Panc1 (cell line): Measurements from ENCODE around the gene BUB1. TPM values are rescaled to one million over a fixed set of nuclear protein-coding genes. Genes with fewer than 3 reads are reported as not detected.

Experiments used
- ATAC-seq: fragments of 200-7000 bp; cut with Tn5 transposase; 2 replicates; pipeline ENCODE4 v1.9.1; 2020; ENCODE audit warnings: mild to moderate bottlenecking, moderate library complexity
- BruUV-seq: library from RNA; stranded (reverse); fragments of 400-500 nt; replicated peaks from 2 replicates; lab custom pipeline; 2021; lab: Mats Ljungman, UMichigan
- CTCF ChIA-PET: fragments of 300-600 bp; sonication (Branson Sonifier 250); formaldehyde crosslinking; loops from one replicate; lab custom pipeline; 2022; ENCODE audit warnings: antibody characterized with exemption; lab: Charles Lee
- POLR2A ChIA-PET: fragments of 300-600 bp; sonication (Branson Sonifier 250); formaldehyde crosslinking; loops from one replicate; lab custom pipeline; 2022; ENCODE audit warnings: antibody characterized with exemption; lab: Charles Lee
- DNase-seq: peaks from one replicate; pipeline ENCODE4 v3.0.0-alpha.2; 2010; ENCODE audit warnings: low read depth, low spot score
- H3K27ac ChIP-seq: 2 replicates; pipeline ENCODE4 v1.5.1; 2011; ENCODE audit warnings: mild to moderate bottlenecking, low read length, inconsistent platforms
- H3K27me3 ChIP-seq: fragments of 200-500 bp; sonication (Bioruptor generic); 2 replicates; pipeline ENCODE4 v1.6.0; 2014; ENCODE audit warnings: low read length, inconsistent platforms; ENCODE audit not compliant: control insufficient read depth, insufficient read depth
- H3K36me3 ChIP-seq: fragments of 200-500 bp; sonication (Bioruptor generic); 2 replicates; pipeline ENCODE4 v1.5.1; 2014; ENCODE audit warnings: inconsistent platforms, mild to moderate bottlenecking, low read length, moderate library complexity; ENCODE audit not compliant: control insufficient read depth, insufficient read depth
- H3K4me1 ChIP-seq: 2 replicates; pipeline ENCODE4 v1.5.1; 2011; ENCODE audit warnings: inconsistent platforms, mild to moderate bottlenecking, low read length, moderate library complexity; ENCODE audit not compliant: control insufficient read depth, insufficient read depth
- H3K4me3 ChIP-seq, 2 experiments: 2 replicates each; pipeline ENCODE4 v1.5.1; 2011 to 2012; ENCODE audit warnings: low read depth in 2 of 2, low read length in 2 of 2, mild to moderate bottlenecking in 2 of 2, inconsistent platforms in 1 of 2, moderate library complexity in 1 of 2
- H3K9me3 ChIP-seq: fragments of 200-500 bp; sonication (Bioruptor generic); 2 replicates; pipeline ENCODE4 v1.5.1; 2014; ENCODE audit warnings: low read depth, mild to moderate bottlenecking, inconsistent platforms, low read length, moderate library complexity; ENCODE audit not compliant: control insufficient read depth, insufficient read depth
- POLR2AphosphoS5 ChIP-seq: IDR thresholded peaks from 2 replicates; pipeline ENCODE4 v1.6.1; 2012; ENCODE audit warnings: mild to moderate bottlenecking, low read depth, low read length, moderate library complexity
- SIN3A ChIP-seq: IDR thresholded peaks from 2 replicates; pipeline ENCODE4 v1.6.1; 2012; ENCODE audit warnings: low read depth, mild to moderate bottlenecking, low read length, moderate library complexity, borderline replicate concordance; ENCODE audit not compliant: insufficient read depth
- TCF7L2 ChIP-seq: IDR thresholded peaks from 2 replicates; pipeline ENCODE4 v1.6.1; 2011; ENCODE audit warnings: mild to moderate bottlenecking, low read depth, low read length, inconsistent platforms
- in situ Hi-C: cut with HindIII; loops from 2 replicates; pipeline ENCODE4 v1.10.0; 2016; ENCODE audit warnings: low sequenced_read_pairs, low pct_unique_long_range_greater_than_20kb
- intact Hi-C: fragments of 100-400 bp; cut with micrococcal nuclease; formaldehyde crosslinking; loops from one replicate; pipeline ENCODE4 v1.10.0; 2022; ENCODE audit not compliant: unreplicated experiment
- total RNA-seq: library from RNA; stranded (reverse); gene quantifications from one replicate; pipeline ENCODE4 v1.2.1, GENCODE V29; 2021; ENCODE audit not compliant: unreplicated experiment
- TF ChIP-seq, protein P1 (sequence below): fragments of 450-650 bp; IDR thresholded peaks from 2 replicates; pipeline ENCODE4 v1.5.1; 2017; ENCODE audit warnings: mild to moderate bottlenecking
- TF ChIP-seq, protein P2 (sequence below), 2 experiments: IDR thresholded peaks; 2 replicates each; pipeline ENCODE4 v1.6.1; 2011 to 2012; ENCODE audit warnings: low read depth in 2 of 2, control low read depth in 1 of 2, low read length in 1 of 2, mild to moderate bottlenecking in 1 of 2, moderate library complexity in 1 of 2; ENCODE audit not compliant: insufficient read depth in 1 of 2

The BUB1 gene
- total RNA-seq, 1 experiment from 2014 or later = 91.2 TPM

DNA sequence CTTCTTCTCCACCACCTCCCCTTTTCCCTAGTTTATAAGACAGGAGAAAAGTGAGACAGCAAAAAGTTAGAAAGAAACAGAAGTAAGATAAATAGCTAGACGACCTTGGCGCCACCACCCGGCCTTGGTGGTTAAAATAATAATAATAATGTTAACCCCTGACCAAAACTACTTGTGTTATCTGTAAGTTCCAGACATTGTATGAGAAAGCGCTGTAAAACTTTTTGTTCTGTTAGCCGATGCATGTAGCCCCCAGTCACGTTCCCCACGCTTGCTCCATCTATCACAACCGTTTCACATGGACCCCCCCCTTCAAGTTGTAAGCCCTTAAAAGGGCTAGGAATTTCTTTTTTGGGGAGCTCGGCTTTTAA lies 1.5 kb upstream of the BUB1 start:
- POLR2A ChIA-PET = no interaction called here
- Histone ChIP-seq H3K27ac (peak overlapping the region; percentile 99), H3K27me3 (no peaks in the 10 kb centered on the region), H3K4me3 (peak overlapping the region in 1 of 2 experiments; percentile 88; a peak in 1 of 4 replicates), H3K36me3 (peaks cover 7% of the 10 kb centered on the region), H3K9me3 (no peaks in the 10 kb centered on the region), H3K4me1 (peaks cover 30% of the 10 kb centered on the region)
- in situ Hi-C loops (no loop called here), intact Hi-C loops (loop anchor here (5.0 kb wide), 1 partner anchor 73 kb away; no protein-coding TSS in a partner anchor)
- DNase-seq (no peak), ATAC-seq (no peak)
- TF ChIP-seq TCF7L2 = no peak
- TF ChIP-seq POLR2AphosphoS5 = no peak
- TF ChIP-seq SIN3A = no peak
- TF ChIP-seq, protein P1, sequence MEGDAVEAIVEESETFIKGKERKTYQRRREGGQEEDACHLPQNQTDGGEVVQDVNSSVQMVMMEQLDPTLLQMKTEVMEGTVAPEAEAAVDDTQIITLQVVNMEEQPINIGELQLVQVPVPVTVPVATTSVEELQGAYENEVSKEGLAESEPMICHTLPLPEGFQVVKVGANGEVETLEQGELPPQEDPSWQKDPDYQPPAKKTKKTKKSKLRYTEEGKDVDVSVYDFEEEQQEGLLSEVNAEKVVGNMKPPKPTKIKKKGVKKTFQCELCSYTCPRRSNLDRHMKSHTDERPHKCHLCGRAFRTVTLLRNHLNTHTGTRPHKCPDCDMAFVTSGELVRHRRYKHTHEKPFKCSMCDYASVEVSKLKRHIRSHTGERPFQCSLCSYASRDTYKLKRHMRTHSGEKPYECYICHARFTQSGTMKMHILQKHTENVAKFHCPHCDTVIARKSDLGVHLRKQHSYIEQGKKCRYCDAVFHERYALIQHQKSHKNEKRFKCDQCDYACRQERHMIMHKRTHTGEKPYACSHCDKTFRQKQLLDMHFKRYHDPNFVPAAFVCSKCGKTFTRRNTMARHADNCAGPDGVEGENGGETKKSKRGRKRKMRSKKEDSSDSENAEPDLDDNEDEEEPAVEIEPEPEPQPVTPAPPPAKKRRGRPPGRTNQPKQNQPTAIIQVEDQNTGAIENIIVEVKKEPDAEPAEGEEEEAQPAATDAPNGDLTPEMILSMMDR = no peak
- TF ChIP-seq, protein P2, sequence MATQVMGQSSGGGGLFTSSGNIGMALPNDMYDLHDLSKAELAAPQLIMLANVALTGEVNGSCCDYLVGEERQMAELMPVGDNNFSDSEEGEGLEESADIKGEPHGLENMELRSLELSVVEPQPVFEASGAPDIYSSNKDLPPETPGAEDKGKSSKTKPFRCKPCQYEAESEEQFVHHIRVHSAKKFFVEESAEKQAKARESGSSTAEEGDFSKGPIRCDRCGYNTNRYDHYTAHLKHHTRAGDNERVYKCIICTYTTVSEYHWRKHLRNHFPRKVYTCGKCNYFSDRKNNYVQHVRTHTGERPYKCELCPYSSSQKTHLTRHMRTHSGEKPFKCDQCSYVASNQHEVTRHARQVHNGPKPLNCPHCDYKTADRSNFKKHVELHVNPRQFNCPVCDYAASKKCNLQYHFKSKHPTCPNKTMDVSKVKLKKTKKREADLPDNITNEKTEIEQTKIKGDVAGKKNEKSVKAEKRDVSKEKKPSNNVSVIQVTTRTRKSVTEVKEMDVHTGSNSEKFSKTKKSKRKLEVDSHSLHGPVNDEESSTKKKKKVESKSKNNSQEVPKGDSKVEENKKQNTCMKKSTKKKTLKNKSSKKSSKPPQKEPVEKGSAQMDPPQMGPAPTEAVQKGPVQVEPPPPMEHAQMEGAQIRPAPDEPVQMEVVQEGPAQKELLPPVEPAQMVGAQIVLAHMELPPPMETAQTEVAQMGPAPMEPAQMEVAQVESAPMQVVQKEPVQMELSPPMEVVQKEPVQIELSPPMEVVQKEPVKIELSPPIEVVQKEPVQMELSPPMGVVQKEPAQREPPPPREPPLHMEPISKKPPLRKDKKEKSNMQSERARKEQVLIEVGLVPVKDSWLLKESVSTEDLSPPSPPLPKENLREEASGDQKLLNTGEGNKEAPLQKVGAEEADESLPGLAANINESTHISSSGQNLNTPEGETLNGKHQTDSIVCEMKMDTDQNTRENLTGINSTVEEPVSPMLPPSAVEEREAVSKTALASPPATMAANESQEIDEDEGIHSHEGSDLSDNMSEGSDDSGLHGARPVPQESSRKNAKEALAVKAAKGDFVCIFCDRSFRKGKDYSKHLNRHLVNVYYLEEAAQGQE (IDR thresholded peaks at IDR 0.05; ENCODE audit: insufficient read depth in 1 of 2, low read depth in 2 of 2, low read length in 1 of 2) = no peak
- BruUV-seq = no TSS peak
- CTCF ChIA-PET = interaction anchor here (0.7 kb wide), 1 partner anchor 153 kb away, joined by 7 read pairs; no protein-coding TSS in a partner anchor

DNA sequence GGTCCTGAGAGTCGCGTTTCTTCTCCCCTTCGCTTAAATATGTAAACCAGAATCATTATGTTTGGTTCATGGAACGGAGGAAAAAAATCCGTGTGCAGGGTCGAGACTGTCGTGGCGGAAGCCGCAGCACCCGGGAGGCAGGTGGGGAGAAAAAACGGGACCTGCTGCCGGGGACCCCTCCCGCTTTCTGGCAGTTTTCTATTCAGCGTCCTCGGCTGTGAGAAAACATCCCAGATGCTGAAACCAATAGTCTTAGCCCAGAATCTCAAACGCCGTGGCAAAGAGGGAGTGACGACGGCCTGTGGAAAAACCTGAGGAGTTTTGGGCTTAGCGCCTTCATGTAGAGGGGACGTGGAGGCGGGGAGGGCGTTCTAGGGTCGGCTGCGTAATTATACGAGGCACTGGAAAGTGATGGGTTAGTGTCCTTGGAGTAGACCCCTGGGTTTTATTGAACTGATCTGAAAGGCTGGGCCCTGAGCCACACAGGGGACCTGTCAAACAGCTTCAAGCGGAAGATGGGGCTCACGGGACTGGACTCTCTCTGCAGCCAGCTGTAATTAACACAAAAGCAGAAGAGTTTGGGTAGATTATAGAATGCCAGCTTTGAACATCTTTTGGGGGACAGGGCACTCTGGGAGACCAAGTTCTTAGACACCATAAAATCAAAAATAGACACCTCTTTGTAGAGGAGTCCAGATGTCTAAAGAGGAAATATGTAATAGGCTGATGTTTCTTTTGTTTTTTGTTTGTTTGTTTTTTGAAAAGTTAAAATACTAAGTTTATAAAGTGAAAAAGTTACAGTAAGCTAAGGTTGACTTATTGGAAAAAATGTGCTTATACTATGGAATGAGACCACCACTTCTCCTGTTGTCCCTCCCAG lies 834 bp upstream of the BUB1 start:
- POLR2A ChIA-PET = interaction anchor here (0.5 to 1.0 kb wide), 3 partner anchors 13 to 400 kb away, joined by 3 to 4 read pairs (median 3); no protein-coding TSS in a partner anchor
- TF ChIP-seq TCF7L2 (no peak), POLR2AphosphoS5 (no peak), SIN3A (no peak)
- TF ChIP-seq, protein P2 (IDR thresholded peaks at IDR 0.05; ENCODE audit: insufficient read depth in 1 of 2, low read depth in 2 of 2, low read length in 1 of 2) = no peak
- TF ChIP-seq, protein P1 = no peak
- intact Hi-C loops = loop anchor here (5.0 kb wide), 1 partner anchor 74 kb away; no protein-coding TSS in a partner anchor
- Histone ChIP-seq H3K27ac (peak overlapping the region; percentile 99), H3K36me3 (peaks cover 13% of the 10 kb centered on the region), H3K27me3 (no peaks in the 10 kb centered on the region), H3K4me1 (peaks cover 30% of the 10 kb centered on the region), H3K4me3 (peak overlapping the region; percentile 88 to 91), H3K9me3 (no peaks in the 10 kb centered on the region)
- in situ Hi-C loops = no loop called here
- BruUV-seq = TSS peak; percentile 100
- peak; percentile 15; the same call in 1 of the 2 replicates for ATAC-seq
- DNase-seq = no peak
- CTCF ChIA-PET = no interaction called here
